Measurements from ENCODE around the gene FRRS1L. TPM values are rescaled to one million over a fixed set of nuclear protein-coding genes. Genes with fewer than 3 reads are reported as not detected.

The FRRS1L gene
- total and polyA plus RNA-seq, 2 donors (not counting 1 experiment from before 2014, with no cell fraction given): 0.08 to 0.17 TPM

DNA sequence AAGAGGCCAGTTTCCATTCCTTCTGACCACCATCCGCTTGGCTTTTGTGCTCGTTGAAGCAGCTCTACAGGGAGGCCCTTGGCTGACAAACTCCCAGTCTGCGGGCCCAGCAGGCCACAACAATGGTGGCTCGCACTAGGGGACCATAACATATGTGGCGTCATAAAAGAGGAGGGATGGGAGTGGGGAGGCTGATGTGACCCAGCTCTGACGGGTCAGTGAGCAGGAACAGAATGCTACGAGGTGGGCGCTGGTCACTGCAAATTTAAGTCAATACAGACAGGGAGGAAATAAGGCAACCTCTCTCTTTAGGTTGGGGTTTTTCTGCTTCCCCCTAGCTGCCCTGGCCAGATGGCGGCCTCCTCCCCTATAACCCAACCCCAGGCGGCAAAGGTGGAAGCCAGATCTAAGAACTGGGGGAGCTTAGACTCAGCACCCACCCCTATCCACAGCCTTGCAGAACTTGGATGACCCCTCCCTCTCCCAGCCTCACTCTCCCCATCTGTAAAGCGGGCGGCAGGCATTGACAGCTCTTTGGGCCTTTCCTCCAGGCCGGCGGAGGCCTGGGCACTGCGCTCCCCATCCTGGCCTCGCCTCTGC lies 778 bp downstream of the FRRS1L start:
- Histone ChIP-seq H3K27me3 (ENCODE audit: control insufficient read depth, insufficient read depth, low read length) (peaks cover 33% of the 10 kb centered on the region), H3K4me2 (ENCODE audit: extremely low read depth, insufficient read depth, low read length) (no peak overlapping the region)

DNA sequence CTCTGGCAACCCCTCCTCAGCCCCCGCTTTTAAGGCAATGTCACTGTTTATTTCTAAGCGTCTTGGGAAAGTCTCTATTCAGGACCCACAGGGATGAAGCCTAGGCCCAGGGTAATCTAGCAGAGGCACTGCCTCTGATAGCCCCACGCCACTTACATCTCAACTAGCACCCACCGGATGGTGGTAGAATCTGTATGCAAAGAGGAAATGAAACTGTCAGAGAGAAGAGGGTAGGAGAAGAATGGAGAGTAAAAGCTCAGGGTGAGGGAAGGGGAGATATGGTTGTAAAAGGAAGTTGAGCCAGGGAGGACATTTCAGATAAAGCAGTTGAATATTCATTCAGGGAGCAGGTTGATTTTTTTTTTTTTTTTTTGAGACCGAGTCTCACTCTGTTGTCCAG lies 3.0 kb downstream of the FRRS1L start:
- no peak overlapping the region for H2AFZ ChIP-seq (ENCODE audit: low read length)
- no peak overlapping the region for H3K4me2 ChIP-seq (ENCODE audit: extremely low read depth, insufficient read depth, low read length)
- peaks cover 33% of the 10 kb centered on the region for H3K27me3 ChIP-seq (ENCODE audit: control insufficient read depth, insufficient read depth, low read length)
- H3K36me3 ChIP-seq (ENCODE audit: control insufficient read depth, insufficient read depth, low read length): no peaks in the 10 kb centered on the region
- H3K4me3 ChIP-seq (replicated peaks in 1 of 4; ENCODE audit: control extremely low read depth in 1 of 4, insufficient read depth in 1 of 4, low read depth in 3 of 4, low read length in 4 of 4): no peak overlapping the region
- DNase-seq (ENCODE audit: low read depth in 2 of 2): no peak
- no peaks in the 10 kb centered on the region for H4K20me1 ChIP-seq (ENCODE audit: control insufficient read depth, extremely low read depth, insufficient read depth, low read length)
- H3K27ac ChIP-seq (ENCODE audit: insufficient read depth, low read length): no peak overlapping the region
- no peaks in the 10 kb centered on the region for H3K9me3 ChIP-seq (ENCODE audit: control insufficient read depth, insufficient read depth, low read depth, low read length)
- H3K79me2 ChIP-seq (ENCODE audit: control insufficient read depth, insufficient read depth, low read length): no peaks in the 10 kb centered on the region
- H3K4me1 ChIP-seq (ENCODE audit: control insufficient read depth, extremely low read depth, insufficient read depth, low read length): no peaks in the 10 kb centered on the region
- H3K9ac ChIP-seq (ENCODE audit: insufficient read depth, low read length): no peak overlapping the region
- no peak for TF ChIP-seq EZH2 (IDR thresholded peaks at IDR 0.05; ENCODE audit: low read length, missing control alignments)

More for the DNA sequence above, 778 bp downstream of the FRRS1L start:
- Histone ChIP-seq H3K79me2 (ENCODE audit: control insufficient read depth, insufficient read depth, low read length) (no peaks in the 10 kb centered on the region), H3K4me3 (replicated peaks in 1 of 4; ENCODE audit: control extremely low read depth in 1 of 4, insufficient read depth in 1 of 4, low read depth in 3 of 4, low read length in 4 of 4) (no peak overlapping the region), H3K36me3 (ENCODE audit: control insufficient read depth, insufficient read depth, low read length) (no peaks in the 10 kb centered on the region), H4K20me1 (ENCODE audit: control insufficient read depth, extremely low read depth, insufficient read depth, low read length) (no peaks in the 10 kb centered on the region), H3K27ac (ENCODE audit: insufficient read depth, low read length) (no peak overlapping the region), H3K9me3 (ENCODE audit: control insufficient read depth, insufficient read depth, low read depth, low read length) (no peaks in the 10 kb centered on the region), H2AFZ (ENCODE audit: low read length) (no peak overlapping the region), H3K9ac (ENCODE audit: insufficient read depth, low read length) (no peak overlapping the region), H3K4me1 (ENCODE audit: control insufficient read depth, extremely low read depth, insufficient read depth, low read length) (no peaks in the 10 kb centered on the region)
- DNase-seq (ENCODE audit: low read depth in 2 of 2): no peak
- TF ChIP-seq, protein P1, sequence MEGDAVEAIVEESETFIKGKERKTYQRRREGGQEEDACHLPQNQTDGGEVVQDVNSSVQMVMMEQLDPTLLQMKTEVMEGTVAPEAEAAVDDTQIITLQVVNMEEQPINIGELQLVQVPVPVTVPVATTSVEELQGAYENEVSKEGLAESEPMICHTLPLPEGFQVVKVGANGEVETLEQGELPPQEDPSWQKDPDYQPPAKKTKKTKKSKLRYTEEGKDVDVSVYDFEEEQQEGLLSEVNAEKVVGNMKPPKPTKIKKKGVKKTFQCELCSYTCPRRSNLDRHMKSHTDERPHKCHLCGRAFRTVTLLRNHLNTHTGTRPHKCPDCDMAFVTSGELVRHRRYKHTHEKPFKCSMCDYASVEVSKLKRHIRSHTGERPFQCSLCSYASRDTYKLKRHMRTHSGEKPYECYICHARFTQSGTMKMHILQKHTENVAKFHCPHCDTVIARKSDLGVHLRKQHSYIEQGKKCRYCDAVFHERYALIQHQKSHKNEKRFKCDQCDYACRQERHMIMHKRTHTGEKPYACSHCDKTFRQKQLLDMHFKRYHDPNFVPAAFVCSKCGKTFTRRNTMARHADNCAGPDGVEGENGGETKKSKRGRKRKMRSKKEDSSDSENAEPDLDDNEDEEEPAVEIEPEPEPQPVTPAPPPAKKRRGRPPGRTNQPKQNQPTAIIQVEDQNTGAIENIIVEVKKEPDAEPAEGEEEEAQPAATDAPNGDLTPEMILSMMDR (conservative IDR thresholded peaks at IDR 0.05 in 1 of 2, IDR thresholded peaks at IDR 0.05 in 1 of 2; ENCODE audit: low read depth in 1 of 2, low read length in 2 of 2): no peak
- TF ChIP-seq EZH2 (IDR thresholded peaks at IDR 0.05; ENCODE audit: low read length, missing control alignments): peak; percentile 16

DNA sequence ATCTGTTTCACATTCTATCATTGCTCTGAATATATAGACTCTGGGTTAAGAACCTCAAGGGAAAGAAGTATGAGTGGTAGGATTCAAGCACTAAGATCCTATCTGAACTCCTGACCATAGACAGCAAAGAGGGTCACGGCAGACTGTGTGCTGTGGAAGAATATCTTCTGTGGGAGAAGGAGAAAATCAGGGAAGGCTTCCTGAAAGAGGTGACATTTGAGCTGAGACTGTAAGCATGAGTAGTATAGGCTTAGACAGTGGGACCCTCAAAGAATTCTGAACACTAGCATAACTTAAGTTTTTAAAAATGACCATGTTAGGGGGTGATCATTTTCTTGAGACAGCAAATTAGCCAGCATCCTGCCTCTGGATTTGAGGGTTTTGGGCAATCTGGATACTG lies 3.9 kb downstream of the FRRS1L start:
- H3K9me3 ChIP-seq (ENCODE audit: control insufficient read depth, insufficient read depth, low read depth, low read length): no peaks in the 10 kb centered on the region
- no peak overlapping the region for H3K4me2 ChIP-seq (ENCODE audit: extremely low read depth, insufficient read depth, low read length)

More for the DNA sequence above, 3.9 kb downstream of the FRRS1L start:
- no peak overlapping the region for H3K27ac ChIP-seq (ENCODE audit: insufficient read depth, low read length)
- H3K9ac ChIP-seq (ENCODE audit: insufficient read depth, low read length): no peak overlapping the region
- no peaks in the 10 kb centered on the region for H4K20me1 ChIP-seq (ENCODE audit: control insufficient read depth, extremely low read depth, insufficient read depth, low read length)
- no peak overlapping the region for H3K4me3 ChIP-seq (replicated peaks in 1 of 4; ENCODE audit: control extremely low read depth in 1 of 4, insufficient read depth in 1 of 4, low read depth in 3 of 4, low read length in 4 of 4)
- no peaks in the 10 kb centered on the region for H3K36me3 ChIP-seq (ENCODE audit: control insufficient read depth, insufficient read depth, low read length)
- TF ChIP-seq, protein P1 (conservative IDR thresholded peaks at IDR 0.05 in 1 of 2, IDR thresholded peaks at IDR 0.05 in 1 of 2; ENCODE audit: low read depth in 1 of 2, low read length in 2 of 2): no peak
- TF ChIP-seq EZH2 (IDR thresholded peaks at IDR 0.05; ENCODE audit: low read length, missing control alignments): no peak
- H3K79me2 ChIP-seq (ENCODE audit: control insufficient read depth, insufficient read depth, low read length): no peaks in the 10 kb centered on the region
- H2AFZ ChIP-seq (ENCODE audit: low read length): no peak overlapping the region
- peaks cover 33% of the 10 kb centered on the region for H3K27me3 ChIP-seq (ENCODE audit: control insufficient read depth, insufficient read depth, low read length)
- DNase-seq (ENCODE audit: low read depth in 2 of 2): no peak
- no peaks in the 10 kb centered on the region for H3K4me1 ChIP-seq (ENCODE audit: control insufficient read depth, extremely low read depth, insufficient read depth, low read length)
